ENCODE measurements around the gene TJP2.

The TJP2 gene

GRCh38 chr9:69173891-69174615 lies at the start of gene TJP2:
TSS of gene TJP2 (plus strand) at chr9:69174277. CDS start at chr9:69174373, 96 bp downstream.
- DNase-seq, result peak; percentile 28

- no peak for DNase-seq
These were observed 43.3 kb upstream of the TJP2 start for GRCh38 chr9:69130456-69131441.

GRCh38 chr9:69131682-69132081 lies 42.4 kb upstream of the TJP2 start:
- no peak for DNase-seq

GRCh38 chr9:69132361-69132760 lies 41.7 kb upstream of the TJP2 start:
- DNase-seq, result no peak

GRCh38 chr9:69134412-69134811 lies 39.7 kb upstream of the TJP2 start:
- no peak for DNase-seq

- no peak for DNase-seq
These were observed 37.9 kb upstream of the TJP2 start for GRCh38 chr9:69136185-69136584.

GRCh38 chr9:69136779-69137178 lies 37.3 kb upstream of the TJP2 start:
- no peak for DNase-seq

- DNase-seq, result no peak
These were observed 36.8 kb upstream of the TJP2 start for GRCh38 chr9:69137311-69137710.

- DNase-seq, result no peak
These were observed 34.5 kb upstream of the TJP2 start for GRCh38 chr9:69139596-69139995.

GRCh38 chr9:69140123-69140735 lies 33.8 kb upstream of the TJP2 start:
- no peak for DNase-seq

- no peak for DNase-seq
These were observed 32.2 kb upstream of the TJP2 start for GRCh38 chr9:69141851-69142250.

- no peak for DNase-seq
These were observed 30.8 kb upstream of the TJP2 start for GRCh38 chr9:69143291-69143690.

- DNase-seq, result no peak
These were observed 28.8 kb upstream of the TJP2 start for GRCh38 chr9:69145144-69145715.

- no peak for DNase-seq
These were observed 26.8 kb upstream of the TJP2 start for GRCh38 chr9:69147041-69147834.

GRCh38 chr9:69149321-69149807 lies 24.7 kb upstream of the TJP2 start:
- DNase-seq, result peak; percentile 46

GRCh38 chr9:69151506-69151905 lies 22.6 kb upstream of the TJP2 start:
- no peak for DNase-seq

- no peak for DNase-seq
These were observed 20.2 kb upstream of the TJP2 start for GRCh38 chr9:69153707-69154521.

- DNase-seq, result no peak
These were observed 18.6 kb upstream of the TJP2 start for GRCh38 chr9:69155341-69156030.

GRCh38 chr9:69157751-69158466 lies 16.2 kb upstream of the TJP2 start:
- DNase-seq, result no peak

- DNase-seq, result no peak
These were observed 15.6 kb upstream of the TJP2 start for GRCh38 chr9:69158471-69158870.
